NCI-H526 (cell line): ENCODE results near the gene RERG.

Experiments used
- DNase-seq, 2 experiments: peaks; one replicate each; lab custom pipeline; 2025; lab: John Stamatoyannopoulos, UW

RERG gene

GRCh38 chr12:15220915-15221885 lies at the start of gene RERG:
Gene RERG (minus strand): TSS chr12:15221417. CDS start chr12:15217489, 3,928 bp downstream.
- DNase-seq = peak; percentile 58 to 88

- DNase-seq = no peak
Measured at GRCh38 chr12:15270591-15270990, 49.4 kb upstream of the RERG start.

GRCh38 chr12:15268927-15269552 lies 47.8 kb upstream of the RERG start:
- peak; percentile 53 to 79 for DNase-seq

- no peak for DNase-seq
Measured at GRCh38 chr12:15268309-15268708, 47.1 kb upstream of the RERG start.

- DNase-seq = no peak
Measured at GRCh38 chr12:15265875-15266274, 44.7 kb upstream of the RERG start.

GRCh38 chr12:15256761-15257160 lies 35.5 kb upstream of the RERG start:
- DNase-seq = peak in 1 of 2 experiments; percentile 23

- no peak for DNase-seq
Measured at GRCh38 chr12:15253990-15254389, 32.8 kb upstream of the RERG start.

GRCh38 chr12:15244926-15245325 lies 23.7 kb upstream of the RERG start:
- no peak for DNase-seq

- no peak for DNase-seq
Measured at GRCh38 chr12:15244341-15244740, 23.1 kb upstream of the RERG start.

- no peak for DNase-seq
Measured at GRCh38 chr12:15243102-15243501, 21.9 kb upstream of the RERG start.

GRCh38 chr12:15240898-15241297 lies 19.7 kb upstream of the RERG start:
- DNase-seq = no peak

GRCh38 chr12:15234508-15234907 lies 13.3 kb upstream of the RERG start:
- DNase-seq = no peak

GRCh38 chr12:15234011-15234410 lies 12.8 kb upstream of the RERG start:
- DNase-seq = peak in 1 of 2 experiments; percentile 29

- DNase-seq = no peak
Measured at GRCh38 chr12:15232959-15233358, 11.7 kb upstream of the RERG start.

- DNase-seq = no peak
Measured at GRCh38 chr12:15231493-15231892, 10.3 kb upstream of the RERG start.

- no peak for DNase-seq
Measured at GRCh38 chr12:15230751-15231150, 9.5 kb upstream of the RERG start.

- no peak for DNase-seq
Measured at GRCh38 chr12:15230137-15230536, 8.9 kb upstream of the RERG start.

GRCh38 chr12:15227004-15227679 lies 5.9 kb upstream of the RERG start:
- no peak for DNase-seq

GRCh38 chr12:15225863-15226218 lies 4.6 kb upstream of the RERG start:
- peak; percentile 81 to 82 for DNase-seq

GRCh38 chr12:15225136-15225862 lies 4.1 kb upstream of the RERG start:
- no peak for DNase-seq

GRCh38 chr12:15222219-15222618 lies 1.0 kb upstream of the RERG start:
- DNase-seq = no peak

- DNase-seq = no peak
Measured at GRCh38 chr12:15220451-15220850, 766 bp downstream of the RERG start.
